GM15510 (cell line): Measurements from ENCODE around the gene PFKFB1.

ENCODE experiments used
- POLR2A ChIP-seq: IDR thresholded peaks from 3 replicates; pipeline ENCODE4 v1.6.1; 2011; ENCODE audit warnings: borderline replicate concordance; ENCODE audit not compliant: insufficient read length; ENCODE audit errors: extremely low read depth

Gene PFKFB1

GRCh38 chrX:55006827-55007621, 13.0 kb upstream of the PFKFB1 start:
- no peak for TF ChIP-seq POLR2A

GRCh38 chrX:55005256-55005655, 11.3 kb upstream of the PFKFB1 start:
- TF ChIP-seq POLR2A = no peak

- no peak for TF ChIP-seq POLR2A
These were observed 10.2 kb upstream of the PFKFB1 start for GRCh38 chrX:55004231-55004630.

GRCh38 chrX:54999717-55000598, 6.0 kb upstream of the PFKFB1 start, which contains the start of gene APEX2:
Gene APEX2 (plus strand): TSS chrX:55000363. CDS start chrX:55000423, 60 bp downstream.
- peak; percentile 85 for TF ChIP-seq POLR2A

GRCh38 chrX:54995621-54996020, 1.6 kb upstream of the PFKFB1 start:
- TF ChIP-seq POLR2A = no peak

GRCh38 chrX:54994668-54995351, 822 bp upstream of the PFKFB1 start:
- TF ChIP-seq POLR2A = no peak

GRCh38 chrX:54992911-54993622, 921 bp downstream of the PFKFB1 start:
- TF ChIP-seq POLR2A = no peak

GRCh38 chrX:54991706-54992105, 2.3 kb downstream of the PFKFB1 start:
- no peak for TF ChIP-seq POLR2A

- TF ChIP-seq POLR2A = no peak
These were observed 13.7 kb downstream of the PFKFB1 start for GRCh38 chrX:54980334-54980733.

- TF ChIP-seq POLR2A = no peak
These were observed 14.6 kb downstream of the PFKFB1 start for GRCh38 chrX:54979432-54979831.

GRCh38 chrX:54978448-54978847, 15.5 kb downstream of the PFKFB1 start:
- TF ChIP-seq POLR2A = no peak

- TF ChIP-seq POLR2A = no peak
These were observed 16.6 kb downstream of the PFKFB1 start for GRCh38 chrX:54977387-54977786.

GRCh38 chrX:54964766-54965497, 29.1 kb downstream of the PFKFB1 start:
- TF ChIP-seq POLR2A = no peak

- TF ChIP-seq POLR2A = no peak
These were observed 32.2 kb downstream of the PFKFB1 start for GRCh38 chrX:54961750-54962149.

- TF ChIP-seq POLR2A = no peak
These were observed 43.1 kb downstream of the PFKFB1 start for GRCh38 chrX:54950730-54951375.
